GM12874 (cell line): ENCODE data around the gene DUSP3.

ENCODE experiments used
- CTCF ChIP-seq: IDR thresholded peaks from 2 replicates; pipeline ENCODE4 v1.5.1; 2011; ENCODE audit warnings: low read depth, mild to moderate bottlenecking, control low read depth, low read length, moderate library complexity; ENCODE audit not compliant: insufficient read depth

DUSP3 gene

GRCh38 chr17:43737722-43738121 lies 41.1 kb downstream of the DUSP3 start:
- no peak for TF ChIP-seq CTCF

GRCh38 chr17:43736389-43736788 lies 42.4 kb downstream of the DUSP3 start:
- no peak for TF ChIP-seq CTCF

GRCh38 chr17:43734376-43734775 lies 44.4 kb downstream of the DUSP3 start:
- TF ChIP-seq CTCF, result no peak

- TF ChIP-seq CTCF, result no peak
These were observed 44.8 kb downstream of the DUSP3 start for GRCh38 chr17:43733956-43734355.

- no peak for TF ChIP-seq CTCF
These were observed 45.8 kb downstream of the DUSP3 start for GRCh38 chr17:43732958-43733357.

- no peak for TF ChIP-seq CTCF
These were observed 50.7 kb downstream of the DUSP3 start for GRCh38 chr17:43728081-43728480.

GRCh38 chr17:43723697-43724359 lies 54.9 kb downstream of the DUSP3 start:
- no peak for TF ChIP-seq CTCF
